NCI-H2227 (cell line): Measurements from ENCODE around the gene DNAJC30.

Experiments used
- DNase-seq: peaks from one replicate; lab custom pipeline; 2025; ENCODE audit not compliant: unreplicated experiment; lab: John Stamatoyannopoulos, UW

Gene DNAJC30

GRCh38 chr7:73708961-73709549 is 25.8 kb upstream of the DNAJC30 start:
- DNase-seq = no peak

GRCh38 chr7:73707045-73707631 is 23.9 kb upstream of the DNAJC30 start:
- no peak for DNase-seq

- no peak for DNase-seq
Measured at GRCh38 chr7:73706126-73707044, 23.1 kb upstream of the DNAJC30 start.

- DNase-seq = no peak
Measured at GRCh38 chr7:73705551-73705920, 22.3 kb upstream of the DNAJC30 start.

GRCh38 chr7:73704640-73705550 is 21.6 kb upstream of the DNAJC30 start:
- DNase-seq = peak; percentile 48

GRCh38 chr7:73703757-73704639 is 20.7 kb upstream of the DNAJC30 start:
- DNase-seq = no peak

GRCh38 chr7:73703225-73703624 is 20.0 kb upstream of the DNAJC30 start:
- DNase-seq = no peak

GRCh38 chr7:73702665-73703064 is 19.4 kb upstream of the DNAJC30 start:
- no peak for DNase-seq

GRCh38 chr7:73702226-73702625 is 19.0 kb upstream of the DNAJC30 start:
- DNase-seq = no peak

GRCh38 chr7:73701357-73701995 is 18.2 kb upstream of the DNAJC30 start:
- DNase-seq = peak; percentile 36

GRCh38 chr7:73700581-73701134 is 17.4 kb upstream of the DNAJC30 start:
- no peak for DNase-seq

GRCh38 chr7:73700069-73700423 is 16.8 kb upstream of the DNAJC30 start:
- no peak for DNase-seq

- DNase-seq = no peak
Measured at GRCh38 chr7:73699370-73700068, 16.3 kb upstream of the DNAJC30 start.

GRCh38 chr7:73698410-73698809 is 15.2 kb upstream of the DNAJC30 start:
- DNase-seq = no peak

GRCh38 chr7:73696372-73696771 is 13.1 kb upstream of the DNAJC30 start:
- no peak for DNase-seq

GRCh38 chr7:73690646-73691045 is 7.4 kb upstream of the DNAJC30 start:
- DNase-seq = no peak

- DNase-seq = no peak
Measured at GRCh38 chr7:73688288-73688687, 5.0 kb upstream of the DNAJC30 start.

GRCh38 chr7:73685311-73685710 is 2.1 kb upstream of the DNAJC30 start:
- DNase-seq = no peak
